Neuronal stem cell (in vitro differentiated cells): ENCODE results near the gene VWC2L.

Source experiments
- DNase-seq: peaks from one replicate; pipeline ENCODE4 v3.0.0-alpha.2; 2013; ENCODE audit warnings: low spot score
- H2AFZ ChIP-seq: one replicate; pipeline ENCODE4 v1.6.1; 2013; ENCODE audit warnings: mild to moderate bottlenecking, low read length, inconsistent platforms
- H2AK5ac ChIP-seq: 2 replicates; pipeline ENCODE4 v1.6.1; 2013; ENCODE audit warnings: low read depth, mild to moderate bottlenecking, inconsistent platforms, low read length, moderate library complexity, mixed read lengths
- H2BK120ac ChIP-seq: 2 replicates; pipeline ENCODE4 v1.6.1; 2013; ENCODE audit warnings: low read depth, mild to moderate bottlenecking, inconsistent platforms, low read length, moderate library complexity, mixed read lengths
- H2BK12ac ChIP-seq: one replicate; pipeline ENCODE4 v1.6.1; 2013; ENCODE audit warnings: low read length, inconsistent platforms
- H2BK15ac ChIP-seq: 2 replicates; pipeline ENCODE4 v1.6.1; 2013; ENCODE audit warnings: mild to moderate bottlenecking, low read length, inconsistent platforms, mixed read lengths
- H2BK5ac ChIP-seq: one replicate; pipeline ENCODE4 v1.6.1; 2013; ENCODE audit warnings: inconsistent platforms, mild to moderate bottlenecking, low read length, moderate library complexity
- H3K14ac ChIP-seq: one replicate; pipeline ENCODE4 v1.6.1; 2013; ENCODE audit warnings: low read length, inconsistent platforms
- H3K18ac ChIP-seq: 2 replicates; pipeline ENCODE4 v1.6.1; 2013; ENCODE audit warnings: low read length, inconsistent platforms
- H3K23ac ChIP-seq: 2 replicates; pipeline ENCODE4 v1.6.1; 2013; ENCODE audit warnings: low read depth, mild to moderate bottlenecking, mixed read lengths, low read length, inconsistent platforms; ENCODE audit not compliant: poor library complexity
- H3K27ac ChIP-seq: replicated peaks from 3 replicates; pipeline ENCODE4 v1.5.1; 2013; ENCODE audit warnings: low read length, inconsistent platforms
- H3K27me3 ChIP-seq, 3 experiments: 2 replicates each; pipeline ENCODE4 v1.6.1; 2013; ENCODE audit warnings: low read length in 3 of 3, mild to moderate bottlenecking in 2 of 3, inconsistent platforms in 1 of 3, low read depth in 1 of 3, mixed read lengths in 1 of 3, moderate library complexity in 1 of 3; ENCODE audit not compliant: control insufficient read depth in 3 of 3, insufficient read depth in 3 of 3
- H3K36me3 ChIP-seq, 2 donors: replicated peaks in 1 of 2; 2 replicates each; pipeline ENCODE4 v1.6.1; 2013; ENCODE audit warnings: low read length in 2 of 2; ENCODE audit not compliant: control insufficient read depth in 2 of 2, insufficient read depth in 2 of 2
- H3K4ac ChIP-seq: 2 replicates; pipeline ENCODE4 v1.6.1; 2013; ENCODE audit warnings: inconsistent platforms, mild to moderate bottlenecking, low read length, moderate library complexity
- H3K4me1 ChIP-seq, 2 donors: 1 replicate in 1 of 2; 2 replicates in 1 of 2; pipeline ENCODE4 v1.6.1; 2013; ENCODE audit warnings: low read length in 2 of 2, low read depth in 1 of 2; ENCODE audit not compliant: control insufficient read depth in 2 of 2, insufficient read depth in 1 of 2
- H3K4me2 ChIP-seq: one replicate; pipeline ENCODE4 v1.6.1; 2013; ENCODE audit warnings: mild to moderate bottlenecking, low read length, inconsistent platforms; ENCODE audit not compliant: insufficient read depth, poor library complexity, severe bottlenecking
- H3K4me3 ChIP-seq, 2 donors: 2 replicates each; pipeline ENCODE4 v1.5.1; 2013; ENCODE audit warnings: low read length in 2 of 2, mild to moderate bottlenecking in 2 of 2, inconsistent platforms in 1 of 2, moderate library complexity in 1 of 2
- H3K79me1 ChIP-seq: one replicate; pipeline ENCODE4 v1.6.1; 2013; ENCODE audit warnings: low read depth, mild to moderate bottlenecking, inconsistent platforms, low read length, moderate library complexity
- H3K9ac ChIP-seq: one replicate; pipeline ENCODE4 v1.6.1; 2013; ENCODE audit warnings: mild to moderate bottlenecking, low read depth, low read length, inconsistent platforms; ENCODE audit not compliant: poor library complexity
- H3K9me3 ChIP-seq, 2 donors: replicated peaks in 1 of 2; 2 replicates each; pipeline versions ENCODE3 to v1.6.1; 2013; ENCODE audit warnings: low read length in 2 of 2, mild to moderate bottlenecking in 2 of 2, inconsistent platforms in 1 of 2, low read depth in 1 of 2, mixed read lengths in 1 of 2, moderate library complexity in 1 of 2; ENCODE audit not compliant: control insufficient read depth in 2 of 2, insufficient read depth in 1 of 2
- H4K8ac ChIP-seq: one replicate; pipeline ENCODE4 v1.6.1; 2013; ENCODE audit warnings: low read depth, mild to moderate bottlenecking, inconsistent platforms, low read length, moderate library complexity
- H4K91ac ChIP-seq: one replicate; pipeline ENCODE4 v1.6.1; 2013; ENCODE audit warnings: low read length, low read depth, mild to moderate bottlenecking, inconsistent platforms; ENCODE audit not compliant: poor library complexity
- WGBS, 2 donors: extraction: QIAGEN DNeasy Blood & Tissue Kit; methylation state at CpG; one replicate each; pipeline ENCODE4 v1.1.7; 2013; ENCODE audit warnings: missing lambda C conversion rate in 2 of 2, mixed read lengths in 1 of 2; ENCODE audit not compliant: insufficient read length in 2 of 2, insufficient replicate concordance in 1 of 2; ENCODE audit errors: extremely low coverage in 2 of 2; 5-methylcytosine and 5-hydroxymethylcytosine counted together

The VWC2L gene

GRCh38 chr2:214477305-214477704 is 66.5 kb downstream of the VWC2L start:
- H3K27ac ChIP-seq: no peak overlapping the region
- H3K4ac ChIP-seq: no peak overlapping the region
- H3K4me2 ChIP-seq: no peak overlapping the region
- H3K18ac ChIP-seq: no peak overlapping the region
- no peak overlapping the region for H2BK12ac ChIP-seq
- no peak overlapping the region for H3K23ac ChIP-seq
- H3K9ac ChIP-seq: no peak overlapping the region
- no peak overlapping the region for H3K4me3 ChIP-seq
- H3K9me3 ChIP-seq: no peaks in the 10 kb centered on the region
- no peak for DNase-seq
- no CpG with 5 or more reads among the region's 2 CpGs for WGBS, 2 donors
- H2BK15ac ChIP-seq: no peak overlapping the region
- no peak overlapping the region for H4K91ac ChIP-seq
- H2AFZ ChIP-seq: no peak overlapping the region
- H3K14ac ChIP-seq: no peak overlapping the region
- no peak overlapping the region for H4K8ac ChIP-seq
- H3K79me1 ChIP-seq: no peaks in the 10 kb centered on the region
- no peak overlapping the region for H2BK120ac ChIP-seq
- no peaks in the 10 kb centered on the region for H3K36me3 ChIP-seq
- peaks cover 4 to 22% of the 10 kb centered on the region in 2 donors for H3K4me1 ChIP-seq
- no peak overlapping the region for H2BK5ac ChIP-seq
- no peak overlapping the region for H2AK5ac ChIP-seq
- no peaks in the 10 kb centered on the region for H3K27me3 ChIP-seq

GRCh38 chr2:214481204-214481603 is 70.3 kb downstream of the VWC2L start:
- peaks cover 7 to 23% of the 10 kb centered on the region in 2 donors for H3K4me1 ChIP-seq
- H3K14ac ChIP-seq: no peak overlapping the region
- H2BK120ac ChIP-seq: no peak overlapping the region
- H4K8ac ChIP-seq: no peak overlapping the region
- no peak overlapping the region for H3K4me3 ChIP-seq
- no peaks in the 10 kb centered on the region for H3K27me3 ChIP-seq
- peak overlapping the region; percentile 31 for H2AFZ ChIP-seq
- H3K27ac ChIP-seq: peak overlapping the region; percentile 50
- H2BK5ac ChIP-seq: no peak overlapping the region
- DNase-seq: peak; percentile 17
- no peak overlapping the region for H3K18ac ChIP-seq
- no peak overlapping the region for H4K91ac ChIP-seq
- H3K23ac ChIP-seq: no peak overlapping the region
- no peak overlapping the region for H2AK5ac ChIP-seq
- H3K9ac ChIP-seq: no peak overlapping the region
- no CpG with 5 or more reads among the region's 1 CpG for WGBS, 2 donors
- no peaks in the 10 kb centered on the region for H3K36me3 ChIP-seq
- peak overlapping the region; percentile 15 for H3K4me2 ChIP-seq
- no peak overlapping the region for H2BK12ac ChIP-seq
- H3K9me3 ChIP-seq: no peaks in the 10 kb centered on the region
- H3K4ac ChIP-seq: no peak overlapping the region
- H3K79me1 ChIP-seq: no peaks in the 10 kb centered on the region
- no peak overlapping the region for H2BK15ac ChIP-seq

- Histone ChIP-seq H3K27ac (no peak overlapping the region), H2BK15ac (no peak overlapping the region), H3K9me3 (no peaks in the 10 kb centered on the region), H3K79me1 (no peaks in the 10 kb centered on the region), H2BK5ac (no peak overlapping the region), H3K4me2 (no peak overlapping the region), H3K4me1 (peaks cover 7 to 23% of the 10 kb centered on the region in 2 donors), H3K4me3 (no peak overlapping the region), H3K27me3 (no peaks in the 10 kb centered on the region), H3K14ac (no peak overlapping the region), H2AFZ (no peak overlapping the region), H3K23ac (no peak overlapping the region), H2BK12ac (no peak overlapping the region), H3K4ac (no peak overlapping the region), H2BK120ac (no peak overlapping the region), H4K8ac (no peak overlapping the region), H4K91ac (no peak overlapping the region), H2AK5ac (no peak overlapping the region), H3K18ac (no peak overlapping the region), H3K36me3 (no peaks in the 10 kb centered on the region), H3K9ac (no peak overlapping the region)
- no CpG with 5 or more reads among the region's 2 CpGs for WGBS, 2 donors
- DNase-seq: peak; percentile 14
Observed at GRCh38 chr2:214482728-214483127, 71.9 kb downstream of the VWC2L start.

GRCh38 chr2:214484239-214484638 is 73.4 kb downstream of the VWC2L start:
- H3K23ac ChIP-seq: no peak overlapping the region
- H2BK120ac ChIP-seq: no peak overlapping the region
- no peak overlapping the region for H2AK5ac ChIP-seq
- no peak overlapping the region for H3K27ac ChIP-seq
- H4K91ac ChIP-seq: no peak overlapping the region
- no peak overlapping the region for H3K14ac ChIP-seq
- no peak overlapping the region for H2BK5ac ChIP-seq
- H3K4me3 ChIP-seq: no peak overlapping the region
- no peak overlapping the region for H2AFZ ChIP-seq
- no peaks in the 10 kb centered on the region for H3K9me3 ChIP-seq
- peaks cover 7 to 23% of the 10 kb centered on the region in 2 donors for H3K4me1 ChIP-seq
- no CpG with 5 or more reads among the region's 3 CpGs for WGBS, 2 donors
- H3K79me1 ChIP-seq: no peaks in the 10 kb centered on the region
- H2BK12ac ChIP-seq: no peak overlapping the region
- no peak overlapping the region for H4K8ac ChIP-seq
- H3K27me3 ChIP-seq: no peaks in the 10 kb centered on the region
- H3K9ac ChIP-seq: no peak overlapping the region
- no peak overlapping the region for H3K18ac ChIP-seq
- DNase-seq: no peak
- no peak overlapping the region for H2BK15ac ChIP-seq
- no peaks in the 10 kb centered on the region for H3K36me3 ChIP-seq
- H3K4me2 ChIP-seq: no peak overlapping the region
- no peak overlapping the region for H3K4ac ChIP-seq
